SK-N-SH treated with all-trans-retinoic acid at 6 μM for 48 hours (cell line): ENCODE data around the gene MOG.
"Not testable (repeated sequence)": the region's sequence is repeated elsewhere in the genome, so short reads cannot be mapped to it uniquely, and the experiment has no call there.

Experiments used
- ATAC-seq: fragments of 200-7000 bp; cut with Tn5 transposase; 3 replicates; pipeline ENCODE4 v1.9.1; 2020; ENCODE audit warnings: mild to moderate bottlenecking, moderate library complexity
- ARNTL ChIP-seq: fragments of 450-650 bp; formaldehyde crosslinking; IDR thresholded peaks from 2 replicates; pipeline ENCODE4 v1.5.0; 2020; ENCODE audit warnings: low read depth, mild to moderate bottlenecking, moderate library complexity, borderline replicate concordance
- BACH2 ChIP-seq: fragments of 250-450 bp; sonication (Bioruptor Pico); IDR thresholded peaks from 2 replicates; pipeline ENCODE4 v1.9.0; 2021; ENCODE audit warnings: mild to moderate bottlenecking, borderline replicate concordance
- CSDC2 ChIP-seq: fragments of 250-450 bp; sonication (Bioruptor Pico); IDR thresholded peaks from 2 replicates; pipeline ENCODE4 v1.5.0; 2020; ENCODE audit warnings: mild to moderate bottlenecking, moderate library complexity
- GLIS3 ChIP-seq: fragments of 250-450 bp; sonication (Bioruptor Pico); IDR thresholded peaks from 2 replicates; pipeline ENCODE4 v1.5.0; 2020; ENCODE audit warnings: mild to moderate bottlenecking, moderate library complexity
- ISL1 ChIP-seq: fragments of 250-450 bp; sonication (Bioruptor Pico); IDR thresholded peaks from 2 replicates; pipeline ENCODE4 v2.1.2; 2022; ENCODE audit warnings: mild to moderate bottlenecking, moderate library complexity
- OSR1 ChIP-seq: fragments of 250-450 bp; sonication (Bioruptor Pico); IDR thresholded peaks from 2 replicates; pipeline ENCODE4 v1.8.0; 2022; ENCODE audit warnings: moderate library complexity, mild to moderate bottlenecking, inconsistent platforms
- PPARA ChIP-seq: fragments of 250-450 bp; sonication (Bioruptor Pico); IDR thresholded peaks from 2 replicates; pipeline ENCODE4 v1.5.0; 2020; ENCODE audit warnings: mild to moderate bottlenecking, borderline replicate concordance
- RARB ChIP-seq: fragments of 250-450 bp; sonication (Bioruptor Pico); IDR thresholded peaks from 2 replicates; pipeline ENCODE4 v1.8.0; 2021; ENCODE audit warnings: mild to moderate bottlenecking, moderate library complexity
- SNAI2 ChIP-seq: fragments of 250-450 bp; sonication (Bioruptor Pico); IDR thresholded peaks from 2 replicates; pipeline ENCODE4 v1.5.0; 2020; ENCODE audit warnings: mild to moderate bottlenecking, moderate library complexity
- TCF4 ChIP-seq: fragments of 250-450 bp; sonication (Bioruptor Pico); IDR thresholded peaks from 2 replicates; pipeline ENCODE4 v1.8.0; 2021; ENCODE audit warnings: mild to moderate bottlenecking, moderate library complexity, borderline replicate concordance
- TOX ChIP-seq: fragments of 250-450 bp; sonication (Bioruptor Pico); IDR thresholded peaks from 2 replicates; pipeline ENCODE4 v1.8.0; 2021; ENCODE audit warnings: mild to moderate bottlenecking, moderate library complexity, borderline replicate concordance
- ZC3H10 ChIP-seq: fragments of 250-450 bp; sonication (Bioruptor Pico); IDR thresholded peaks from 2 replicates; pipeline ENCODE4 v1.5.1; 2021; ENCODE audit warnings: mild to moderate bottlenecking, moderate library complexity
- ZFP3 ChIP-seq: fragments of 250-450 bp; sonication (Bioruptor Pico); IDR thresholded peaks from 2 replicates; pipeline ENCODE4 v1.5.0; 2020; ENCODE audit warnings: mild to moderate bottlenecking, moderate library complexity
- ZFP30 ChIP-seq: fragments of 450-650 bp; formaldehyde crosslinking; IDR thresholded peaks from 2 replicates; pipeline ENCODE4 v1.5.0; 2022; ENCODE audit warnings: mild to moderate bottlenecking, moderate library complexity
- ZNF565 ChIP-seq: fragments of 450-650 bp; formaldehyde crosslinking; conservative IDR thresholded peaks from 2 replicates; pipeline ENCODE4 v1.5.0; 2020; ENCODE audit warnings: low read depth, mild to moderate bottlenecking, moderate library complexity
- ZNF70 ChIP-seq: fragments of 450-650 bp; formaldehyde crosslinking; IDR thresholded peaks from 2 replicates; pipeline ENCODE4 v1.5.0; 2020; ENCODE audit warnings: mild to moderate bottlenecking, moderate library complexity
- ZNF8 ChIP-seq: fragments of 450-650 bp; formaldehyde crosslinking; IDR thresholded peaks from 2 replicates; pipeline ENCODE4 v1.5.0; 2020; ENCODE audit warnings: mild to moderate bottlenecking, moderate library complexity
- TF ChIP-seq, protein P1 (sequence below): fragments of 250-450 bp; sonication (Bioruptor Pico); IDR thresholded peaks from 2 replicates; pipeline ENCODE4 v1.5.0; 2020; ENCODE audit warnings: mild to moderate bottlenecking, moderate library complexity
- TF ChIP-seq, protein P2 (sequence below): fragments of 250-450 bp; sonication (Bioruptor Pico); IDR thresholded peaks from 2 replicates; pipeline ENCODE4 v1.5.1; 2021; ENCODE audit warnings: mild to moderate bottlenecking, moderate library complexity
- TF ChIP-seq, protein P3 (sequence below): fragments of 250-450 bp; sonication (Bioruptor Pico); IDR thresholded peaks from 2 replicates; pipeline ENCODE4 v1.8.0; 2020; ENCODE audit warnings: mild to moderate bottlenecking, moderate library complexity, borderline replicate concordance

Gene MOG

DNA sequence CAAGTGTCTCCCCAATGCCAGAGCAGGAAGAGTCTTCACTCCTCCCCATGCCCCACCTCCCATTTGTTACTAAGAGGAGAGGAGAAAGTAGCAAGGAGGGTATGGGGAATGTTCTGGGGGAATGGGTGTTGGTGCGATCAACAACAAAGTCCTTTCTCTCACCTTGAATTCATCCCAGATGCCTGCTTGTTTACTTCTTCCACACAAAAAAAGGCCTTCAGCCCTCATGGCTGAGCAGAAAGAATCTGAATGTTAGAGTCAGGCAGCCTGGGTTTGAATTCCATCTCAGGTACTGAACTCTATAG, 9.9 kb downstream of the MOG start (continued):
- TF ChIP-seq, protein P1, sequence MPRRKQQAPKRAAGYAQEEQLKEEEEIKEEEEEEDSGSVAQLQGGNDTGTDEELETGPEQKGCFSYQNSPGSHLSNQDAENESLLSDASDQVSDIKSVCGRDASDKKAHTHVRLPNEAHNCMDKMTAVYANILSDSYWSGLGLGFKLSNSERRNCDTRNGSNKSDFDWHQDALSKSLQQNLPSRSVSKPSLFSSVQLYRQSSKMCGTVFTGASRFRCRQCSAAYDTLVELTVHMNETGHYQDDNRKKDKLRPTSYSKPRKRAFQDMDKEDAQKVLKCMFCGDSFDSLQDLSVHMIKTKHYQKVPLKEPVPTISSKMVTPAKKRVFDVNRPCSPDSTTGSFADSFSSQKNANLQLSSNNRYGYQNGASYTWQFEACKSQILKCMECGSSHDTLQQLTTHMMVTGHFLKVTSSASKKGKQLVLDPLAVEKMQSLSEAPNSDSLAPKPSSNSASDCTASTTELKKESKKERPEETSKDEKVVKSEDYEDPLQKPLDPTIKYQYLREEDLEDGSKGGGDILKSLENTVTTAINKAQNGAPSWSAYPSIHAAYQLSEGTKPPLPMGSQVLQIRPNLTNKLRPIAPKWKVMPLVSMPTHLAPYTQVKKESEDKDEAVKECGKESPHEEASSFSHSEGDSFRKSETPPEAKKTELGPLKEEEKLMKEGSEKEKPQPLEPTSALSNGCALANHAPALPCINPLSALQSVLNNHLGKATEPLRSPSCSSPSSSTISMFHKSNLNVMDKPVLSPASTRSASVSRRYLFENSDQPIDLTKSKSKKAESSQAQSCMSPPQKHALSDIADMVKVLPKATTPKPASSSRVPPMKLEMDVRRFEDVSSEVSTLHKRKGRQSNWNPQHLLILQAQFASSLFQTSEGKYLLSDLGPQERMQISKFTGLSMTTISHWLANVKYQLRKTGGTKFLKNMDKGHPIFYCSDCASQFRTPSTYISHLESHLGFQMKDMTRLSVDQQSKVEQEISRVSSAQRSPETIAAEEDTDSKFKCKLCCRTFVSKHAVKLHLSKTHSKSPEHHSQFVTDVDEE = no peak

DNA sequence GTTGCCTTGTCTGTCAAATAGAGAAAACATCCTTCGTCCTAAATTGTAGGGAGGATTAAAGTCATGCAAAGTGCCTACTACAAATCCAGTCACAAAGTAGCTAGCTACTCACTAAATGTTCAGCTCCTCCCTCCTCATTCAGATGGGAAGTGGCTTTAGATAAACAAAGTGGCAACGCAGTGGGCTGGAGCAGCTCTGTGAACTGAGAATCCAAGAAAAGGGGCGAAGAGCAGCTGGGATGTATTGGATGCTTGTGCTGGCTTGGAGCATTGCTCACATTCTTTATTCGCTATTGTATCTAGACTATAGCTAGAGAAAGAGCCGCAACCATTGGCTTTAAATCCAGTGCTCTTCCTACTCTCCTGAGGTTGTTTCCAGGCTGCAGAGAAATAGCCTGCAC, 10.3 kb downstream of the MOG start:
- no peak for TF ChIP-seq GLIS3 (CRISPR knock-in tag)
- TF ChIP-seq, protein P2, sequence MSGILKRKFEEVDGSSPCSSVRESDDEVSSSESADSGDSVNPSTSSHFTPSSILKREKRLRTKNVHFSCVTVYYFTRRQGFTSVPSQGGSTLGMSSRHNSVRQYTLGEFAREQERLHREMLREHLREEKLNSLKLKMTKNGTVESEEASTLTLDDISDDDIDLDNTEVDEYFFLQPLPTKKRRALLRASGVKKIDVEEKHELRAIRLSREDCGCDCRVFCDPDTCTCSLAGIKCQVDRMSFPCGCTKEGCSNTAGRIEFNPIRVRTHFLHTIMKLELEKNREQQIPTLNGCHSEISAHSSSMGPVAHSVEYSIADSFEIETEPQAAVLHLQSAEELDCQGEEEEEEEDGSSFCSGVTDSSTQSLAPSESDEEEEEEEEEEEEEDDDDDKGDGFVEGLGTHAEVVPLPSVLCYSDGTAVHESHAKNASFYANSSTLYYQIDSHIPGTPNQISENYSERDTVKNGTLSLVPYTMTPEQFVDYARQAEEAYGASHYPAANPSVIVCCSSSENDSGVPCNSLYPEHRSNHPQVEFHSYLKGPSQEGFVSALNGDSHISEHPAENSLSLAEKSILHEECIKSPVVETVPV (CRISPR knock-in tag) = no peak
- no peak for TF ChIP-seq ZFP3
- no peak for TF ChIP-seq RARB (CRISPR knock-in tag)
- TF ChIP-seq BACH2 (CRISPR knock-in tag) = no peak
- ATAC-seq = no peak

DNA sequence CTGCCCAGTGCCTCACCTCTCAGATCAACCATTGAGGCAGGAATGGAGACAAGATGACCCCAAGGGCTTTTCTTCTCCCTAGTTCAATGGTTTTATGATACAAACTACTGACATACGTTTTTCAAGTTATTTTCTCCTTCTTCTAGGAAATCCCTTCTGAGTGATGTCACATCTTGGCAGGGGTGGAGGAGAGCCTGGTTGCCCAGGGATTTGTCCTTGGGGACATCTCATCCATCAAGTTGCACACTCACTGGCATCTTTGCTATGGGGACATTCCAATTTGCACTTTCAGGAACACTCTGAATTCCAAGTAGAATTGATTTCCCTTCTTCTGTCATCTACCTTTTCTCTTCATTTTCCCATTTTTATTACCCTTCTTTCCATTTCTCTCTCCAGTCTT, 14.1 kb downstream of the MOG start:
- no peak for ATAC-seq
- TF ChIP-seq ZFP30 = no peak
- TF ChIP-seq, protein P1 = no peak
- no peak for TF ChIP-seq CSDC2 (CRISPR knock-in tag)
- no peak for TF ChIP-seq ZNF565
- no peak for TF ChIP-seq ZNF8
- no peak for TF ChIP-seq PPARA (CRISPR knock-in tag)
- no peak for TF ChIP-seq SNAI2 (CRISPR knock-in tag)
- TF ChIP-seq ZFP3 = no peak
- no peak for TF ChIP-seq ZC3H10
- no peak for TF ChIP-seq RARB (CRISPR knock-in tag)
- TF ChIP-seq, protein P3, sequence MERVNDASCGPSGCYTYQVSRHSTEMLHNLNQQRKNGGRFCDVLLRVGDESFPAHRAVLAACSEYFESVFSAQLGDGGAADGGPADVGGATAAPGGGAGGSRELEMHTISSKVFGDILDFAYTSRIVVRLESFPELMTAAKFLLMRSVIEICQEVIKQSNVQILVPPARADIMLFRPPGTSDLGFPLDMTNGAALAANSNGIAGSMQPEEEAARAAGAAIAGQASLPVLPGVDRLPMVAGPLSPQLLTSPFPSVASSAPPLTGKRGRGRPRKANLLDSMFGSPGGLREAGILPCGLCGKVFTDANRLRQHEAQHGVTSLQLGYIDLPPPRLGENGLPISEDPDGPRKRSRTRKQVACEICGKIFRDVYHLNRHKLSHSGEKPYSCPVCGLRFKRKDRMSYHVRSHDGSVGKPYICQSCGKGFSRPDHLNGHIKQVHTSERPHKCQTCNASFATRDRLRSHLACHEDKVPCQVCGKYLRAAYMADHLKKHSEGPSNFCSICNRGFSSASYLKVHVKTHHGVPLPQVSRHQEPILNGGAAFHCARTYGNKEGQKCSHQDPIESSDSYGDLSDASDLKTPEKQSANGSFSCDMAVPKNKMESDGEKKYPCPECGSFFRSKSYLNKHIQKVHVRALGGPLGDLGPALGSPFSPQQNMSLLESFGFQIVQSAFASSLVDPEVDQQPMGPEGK = no peak
- no peak for TF ChIP-seq TOX (CRISPR knock-in tag)
- no peak for TF ChIP-seq ISL1 (CRISPR knock-in tag)
- TF ChIP-seq ARNTL (CRISPR knock-in tag) = no peak
- no peak for TF ChIP-seq TCF4
- TF ChIP-seq, protein P2 (CRISPR knock-in tag) = no peak
- TF ChIP-seq OSR1 = no peak
- TF ChIP-seq ZNF70 = no peak

DNA sequence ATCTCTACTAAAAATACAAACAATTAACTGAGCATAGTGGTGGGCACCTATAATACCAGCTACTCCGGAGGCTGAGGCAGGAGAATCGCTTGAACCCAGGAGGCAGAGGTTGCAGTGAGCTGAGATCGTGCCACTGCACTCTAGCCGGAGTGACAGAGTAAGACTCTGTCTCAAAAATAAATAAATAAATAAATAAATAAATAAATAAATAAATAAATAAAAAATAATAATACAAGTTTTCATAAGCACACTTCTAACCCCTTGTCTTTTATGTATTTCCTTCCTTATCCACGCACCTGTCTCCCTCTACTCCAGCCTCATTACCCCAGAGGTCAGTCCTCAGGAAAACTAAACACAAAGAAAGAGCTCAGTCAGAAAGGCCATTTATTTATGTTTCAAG, 15.2 kb downstream of the MOG start:
- not testable (repeated sequence) for ATAC-seq
